ENCODE data around the gene ZKSCAN3.
"Not testable (repeated sequence)": the region's sequence is repeated elsewhere in the genome, so short reads cannot be mapped to it uniquely, and the experiment has no call there.

ZKSCAN3 gene

GRCh38 chr6:28343898-28344677 lies 5.7 kb upstream of the ZKSCAN3 start:
- no peak for DNase-seq

- DNase-seq: no peak
Measured at GRCh38 chr6:28345201-28345600, 4.5 kb upstream of the ZKSCAN3 start.

GRCh38 chr6:28347119-28347518 lies 2.6 kb upstream of the ZKSCAN3 start:
- no peak for DNase-seq

- DNase-seq: no peak
Measured at GRCh38 chr6:28349344-28349891, 329 bp upstream of the ZKSCAN3 start.

GRCh38 chr6:28351087-28351486 lies 1.3 kb downstream of the ZKSCAN3 start:
- no peak for DNase-seq

- no peak for DNase-seq
Measured at GRCh38 chr6:28351493-28351925, 1.8 kb downstream of the ZKSCAN3 start.

- DNase-seq: no peak
Measured at GRCh38 chr6:28353356-28353755, 3.6 kb downstream of the ZKSCAN3 start.

- DNase-seq: no peak
Measured at GRCh38 chr6:28353981-28354676, 4.4 kb downstream of the ZKSCAN3 start.

GRCh38 chr6:28354688-28355554 lies 5.2 kb downstream of the ZKSCAN3 start:
- DNase-seq: no peak

GRCh38 chr6:28355743-28356665 lies 6.3 kb downstream of the ZKSCAN3 start:
- DNase-seq: peak; percentile 45 to 80

GRCh38 chr6:28356666-28357020 lies 6.9 kb downstream of the ZKSCAN3 start:
- DNase-seq: peak in 1 of 2 experiments; percentile 43

GRCh38 chr6:28357036-28357435 lies 7.3 kb downstream of the ZKSCAN3 start:
- DNase-seq: no peak

- DNase-seq: not testable (repeated sequence)
Measured at GRCh38 chr6:28359562-28359961, 9.8 kb downstream of the ZKSCAN3 start.

GRCh38 chr6:28360961-28361360 lies 11.2 kb downstream of the ZKSCAN3 start:
- DNase-seq: no peak

GRCh38 chr6:28365590-28365989 lies 15.8 kb downstream of the ZKSCAN3 start:
- DNase-seq: not testable (repeated sequence)

- DNase-seq: no peak
Measured at GRCh38 chr6:28368522-28368921, 18.8 kb downstream of the ZKSCAN3 start.

- DNase-seq: no peak
Measured at GRCh38 chr6:28369463-28369862, 19.7 kb downstream of the ZKSCAN3 start.

GRCh38 chr6:28370440-28370839 lies 20.7 kb downstream of the ZKSCAN3 start:
- no peak for DNase-seq

GRCh38 chr6:28371280-28371679 lies 21.5 kb downstream of the ZKSCAN3 start:
- DNase-seq: no peak

GRCh38 chr6:28371706-28372451 lies 22.1 kb downstream of the ZKSCAN3 start:
- DNase-seq: no peak

- DNase-seq: no peak
Measured at GRCh38 chr6:28373925-28374324, 24.2 kb downstream of the ZKSCAN3 start.
